Fibroblast of the aortic adventitia (primary cell): ENCODE data around the gene GEMIN2. TPM values are rescaled to one million over a fixed set of nuclear protein-coding genes. Genes with fewer than 3 reads are reported as not detected.
"Not testable (repeated sequence)": the region's sequence is repeated elsewhere in the genome, so short reads cannot be mapped to it uniquely, and the experiment has no call there.

ENCODE experiments used
- DNase-seq: peaks from one replicate; pipeline ENCODE4 v3.0.0-alpha.2; 2010; ENCODE audit warnings: low read depth
- H3K4me3 ChIP-seq: 2 replicates; pipeline ENCODE4 v1.5.1; 2011; ENCODE audit warnings: low read depth, mild to moderate bottlenecking, control low read depth, low read length, moderate library complexity
- total RNA-seq: library from RNA; depleted of rRNA; stranded (reverse); fragments of >200 nt; gene quantifications from 2 replicates; pipeline ENCODE4 v1.2.3, GENCODE V29; 2012; ENCODE audit warnings: low replicate concordance
- TF ChIP-seq, protein P1 (sequence below): IDR thresholded peaks from 2 replicates; pipeline ENCODE4 v1.5.1; 2011; ENCODE audit warnings: mild to moderate bottlenecking, low read length, control low read depth, inconsistent platforms; ENCODE audit not compliant: insufficient read depth

Gene GEMIN2
- total RNA-seq, 1 donor = 21.4 TPM

DNA sequence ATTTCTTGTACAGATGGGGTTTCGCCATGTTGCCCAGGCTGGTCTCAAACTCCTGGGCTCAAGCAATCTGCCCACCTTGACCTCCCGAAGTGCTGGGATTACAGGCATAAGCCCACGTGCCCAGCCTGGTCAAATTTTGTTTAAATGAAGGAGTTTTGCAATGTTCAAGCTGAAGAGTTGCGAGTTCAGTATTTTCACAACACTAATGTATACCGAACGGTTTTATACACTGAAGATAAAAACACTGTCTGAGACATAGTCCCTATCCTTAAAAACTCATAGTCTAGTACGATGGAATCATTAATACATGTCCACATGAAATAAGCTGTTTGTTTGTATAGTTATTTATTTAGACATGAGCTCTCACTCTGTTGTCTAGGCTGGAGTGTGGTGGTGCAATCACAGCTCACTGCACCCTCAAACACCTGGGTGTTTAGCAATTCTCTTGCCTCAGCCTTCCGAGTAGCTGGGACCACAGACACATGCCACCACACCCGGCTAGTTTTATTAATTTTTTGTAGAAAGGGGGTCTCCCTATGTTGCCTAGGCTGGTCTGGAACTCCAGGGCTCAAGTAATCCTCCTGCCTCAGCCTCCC, 40.6 kb downstream of the GEMIN2 start:
- TF ChIP-seq, protein P1, sequence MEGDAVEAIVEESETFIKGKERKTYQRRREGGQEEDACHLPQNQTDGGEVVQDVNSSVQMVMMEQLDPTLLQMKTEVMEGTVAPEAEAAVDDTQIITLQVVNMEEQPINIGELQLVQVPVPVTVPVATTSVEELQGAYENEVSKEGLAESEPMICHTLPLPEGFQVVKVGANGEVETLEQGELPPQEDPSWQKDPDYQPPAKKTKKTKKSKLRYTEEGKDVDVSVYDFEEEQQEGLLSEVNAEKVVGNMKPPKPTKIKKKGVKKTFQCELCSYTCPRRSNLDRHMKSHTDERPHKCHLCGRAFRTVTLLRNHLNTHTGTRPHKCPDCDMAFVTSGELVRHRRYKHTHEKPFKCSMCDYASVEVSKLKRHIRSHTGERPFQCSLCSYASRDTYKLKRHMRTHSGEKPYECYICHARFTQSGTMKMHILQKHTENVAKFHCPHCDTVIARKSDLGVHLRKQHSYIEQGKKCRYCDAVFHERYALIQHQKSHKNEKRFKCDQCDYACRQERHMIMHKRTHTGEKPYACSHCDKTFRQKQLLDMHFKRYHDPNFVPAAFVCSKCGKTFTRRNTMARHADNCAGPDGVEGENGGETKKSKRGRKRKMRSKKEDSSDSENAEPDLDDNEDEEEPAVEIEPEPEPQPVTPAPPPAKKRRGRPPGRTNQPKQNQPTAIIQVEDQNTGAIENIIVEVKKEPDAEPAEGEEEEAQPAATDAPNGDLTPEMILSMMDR = no peak
- DNase-seq = no peak
- no peak overlapping the region for H3K4me3 ChIP-seq

DNA sequence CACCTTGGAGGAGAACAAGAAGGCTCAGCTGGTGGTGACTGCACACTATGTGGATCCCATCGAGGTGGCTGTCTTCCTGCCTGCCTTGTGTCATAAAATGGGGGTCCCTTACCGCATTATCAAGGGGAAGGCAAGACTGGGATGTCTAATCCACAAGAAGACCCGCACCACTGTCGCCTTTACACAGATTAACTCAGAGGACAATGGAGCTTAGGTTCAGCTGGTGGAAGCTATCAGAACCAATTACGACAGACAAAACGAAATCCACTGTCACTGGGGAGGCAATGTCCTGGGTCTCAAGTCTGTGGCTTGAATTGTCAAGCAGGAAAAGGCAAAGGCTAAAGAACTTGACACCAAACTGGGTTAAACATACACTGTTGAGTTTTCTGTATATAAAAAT, 43.4 kb downstream of the GEMIN2 start:
- DNase-seq = no peak
- TF ChIP-seq, protein P1 = no peak
- no peak overlapping the region for H3K4me3 ChIP-seq

DNA sequence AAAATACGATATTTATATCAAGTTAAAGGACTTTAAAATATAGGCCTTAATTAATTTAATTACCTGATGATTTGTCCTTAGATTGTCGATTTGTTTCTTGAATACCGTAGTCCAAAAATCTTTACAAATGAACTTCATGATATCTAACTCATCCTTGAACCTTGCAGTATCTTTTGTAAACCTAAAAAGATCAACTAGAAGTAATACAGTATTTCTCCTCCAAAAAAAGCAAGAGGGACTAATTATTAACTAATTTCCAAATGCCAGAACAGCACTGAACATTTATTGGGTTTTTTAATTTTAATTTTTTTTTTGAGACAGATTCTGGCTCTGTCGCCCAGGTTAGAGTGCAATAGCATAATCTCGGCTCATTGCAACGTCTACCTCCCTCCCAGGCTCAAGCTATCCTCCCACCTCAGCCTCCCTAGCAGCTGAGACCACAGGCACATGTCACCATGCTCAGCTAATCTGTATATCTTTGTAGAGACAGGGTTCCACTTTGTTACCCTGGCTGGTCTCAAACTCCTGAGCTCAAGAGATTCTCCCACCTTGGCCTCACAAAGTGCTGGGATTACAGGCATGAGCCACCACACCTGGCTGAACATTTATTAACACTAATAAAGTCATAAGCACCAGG, 44.2 kb downstream of the GEMIN2 start:
- TF ChIP-seq, protein P1 = no peak
- DNase-seq = no peak
- H3K4me3 ChIP-seq = no peak overlapping the region

DNA sequence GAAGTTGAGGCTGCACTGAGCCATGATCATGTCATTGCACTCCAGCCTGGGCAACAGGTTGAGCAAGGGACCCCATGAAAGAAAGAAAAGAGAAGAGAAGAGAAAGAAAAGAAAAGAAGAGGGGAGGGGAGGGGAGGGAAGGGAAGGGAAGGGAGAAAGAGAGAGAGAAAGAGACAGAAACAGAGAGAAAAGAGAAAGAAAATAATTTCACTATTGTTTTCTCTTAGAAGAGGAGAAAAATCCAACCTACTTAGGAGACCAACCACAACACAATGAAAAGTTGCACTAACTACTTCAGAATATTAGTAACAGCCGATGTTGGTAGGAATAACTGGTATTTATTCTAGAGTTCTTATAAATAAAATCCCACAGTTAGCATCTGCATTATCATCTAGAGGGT, 46.4 kb downstream of the GEMIN2 start:
- DNase-seq = no peak
- no peak overlapping the region for H3K4me3 ChIP-seq
- TF ChIP-seq, protein P1 = no peak

DNA sequence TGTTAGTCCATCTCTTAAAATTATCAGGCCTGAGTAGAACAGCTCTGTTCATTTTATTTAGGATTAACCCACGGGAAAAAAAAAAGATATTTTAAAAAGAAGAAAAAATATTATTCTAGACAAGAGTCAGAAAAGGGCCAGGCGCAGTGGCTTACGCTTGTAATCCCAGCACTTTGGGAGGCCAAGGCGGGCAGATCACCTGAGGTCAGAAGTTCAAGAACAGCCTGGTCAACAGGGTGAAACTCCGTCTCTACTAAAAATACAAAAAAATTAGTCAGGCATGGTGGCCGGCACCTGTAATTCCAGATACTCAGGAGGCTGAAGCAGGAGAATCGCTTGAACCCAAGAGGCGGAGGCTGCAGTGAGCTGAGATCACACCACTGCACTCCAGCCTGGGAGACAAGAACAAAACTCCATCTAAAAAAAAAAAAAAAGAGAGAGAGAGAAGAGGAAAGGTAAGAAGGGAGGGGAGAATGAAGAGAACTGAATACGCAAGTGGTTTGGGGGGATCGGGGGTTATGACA, 53.7 kb downstream of the GEMIN2 start:
- not testable (repeated sequence) for DNase-seq, H3K4me3 ChIP-seq

DNA sequence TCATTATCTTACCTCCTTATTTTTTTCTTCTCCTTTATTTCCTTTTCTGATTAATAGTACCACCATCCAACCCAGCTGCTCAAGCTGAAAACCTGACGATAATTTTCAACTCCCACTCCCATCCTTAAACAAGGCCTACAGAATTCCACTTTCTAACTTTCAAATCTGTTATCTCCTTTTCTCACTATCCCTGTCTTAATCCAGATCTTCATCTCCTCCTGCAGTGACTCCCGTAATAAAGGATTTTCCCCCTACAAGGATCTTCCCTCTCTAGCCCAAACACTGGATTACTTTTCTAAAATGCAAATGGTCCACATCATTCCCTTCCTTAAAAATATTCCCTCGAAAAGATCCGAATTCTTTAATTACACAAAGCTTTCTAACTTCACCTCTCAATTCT, 54.5 kb downstream of the GEMIN2 start:
- DNase-seq = no peak
- TF ChIP-seq, protein P1 = no peak
- H3K4me3 ChIP-seq = peak overlapping the region; percentile 82

DNA sequence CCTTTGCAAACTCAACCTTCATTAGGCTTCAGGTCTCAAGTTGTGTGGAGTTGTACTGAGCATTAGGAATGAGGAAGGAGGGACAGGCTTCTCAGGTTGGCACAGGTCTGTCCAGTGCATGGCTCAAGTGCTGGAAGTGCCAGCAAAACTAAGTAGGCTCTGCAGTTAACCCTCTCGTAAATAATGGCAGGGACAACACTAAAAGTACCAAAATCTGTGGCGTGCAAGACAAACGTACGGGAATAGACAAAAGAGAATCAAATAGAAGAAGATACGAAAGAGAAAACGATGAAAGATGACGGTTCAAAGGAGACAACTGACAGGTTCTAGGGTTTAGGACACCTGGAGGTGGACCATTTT, 55.4 kb downstream of the GEMIN2 start:
- H3K4me3 ChIP-seq = peak overlapping the region; percentile 82
- TF ChIP-seq, protein P1 = no peak
- peak; percentile 16 for DNase-seq
